Glutamatergic neuron (in vitro differentiated cells): ENCODE measurements around the gene LMO1. TPM values are rescaled to one million over a fixed set of nuclear protein-coding genes. Genes with fewer than 3 reads are reported as not detected.
A peak's percentile ranks its signal among the peaks of the same experiment; 100 is the strongest.

Experiments used
- DNase-seq: peaks from one replicate; pipeline ENCODE4 v3.0.0; 2022
- H3K27ac Mint-ChIP-seq: one replicate; pipeline ENCODE4 v1.8.0; 2020; ENCODE audit warnings: mild to moderate bottlenecking, mixed read lengths, inconsistent platforms; ENCODE audit not compliant: unreplicated experiment
- H3K27me3 Mint-ChIP-seq: one replicate; pipeline ENCODE4 v1.8.0; 2020; ENCODE audit warnings: mild to moderate bottlenecking, moderate library complexity, mixed read lengths, inconsistent platforms; ENCODE audit not compliant: unreplicated experiment
- H3K36me3 Mint-ChIP-seq: one replicate; pipeline ENCODE4 v1.8.0; 2020; ENCODE audit warnings: mild to moderate bottlenecking, mixed read lengths, inconsistent platforms; ENCODE audit not compliant: unreplicated experiment
- H3K4me1 Mint-ChIP-seq: one replicate; pipeline ENCODE4 v1.8.0; 2020; ENCODE audit warnings: mild to moderate bottlenecking, low read depth, mixed read lengths, inconsistent platforms; ENCODE audit not compliant: unreplicated experiment
- H3K4me3 Mint-ChIP-seq: one replicate; pipeline ENCODE4 v1.8.0; 2020; ENCODE audit warnings: mild to moderate bottlenecking, mixed read lengths, inconsistent platforms; ENCODE audit not compliant: unreplicated experiment
- H3K9me3 Mint-ChIP-seq: one replicate; pipeline ENCODE4 v1.8.0; 2020; ENCODE audit warnings: mild to moderate bottlenecking, moderate library complexity, mixed read lengths, inconsistent platforms; ENCODE audit not compliant: unreplicated experiment
- total RNA-seq: library from RNA; stranded (reverse); fragmentation: NEBNext Ultra II Directional; extraction: Animal tissue kit (Norgen Biotek cat#: 25700); gene quantifications from one replicate; pipeline ENCODE4 v1.2.1, GENCODE V29; 2021; ENCODE audit not compliant: unreplicated experiment
- TF ChIP-seq, protein P1 (sequence below): fragments of 200-600 bp; sonication (generic); IDR thresholded peaks from one replicate; pipeline ENCODE4 v1.5.0; 2021; ENCODE audit not compliant: partially characterized antibody, unreplicated experiment

Gene LMO1
- total RNA-seq, 1 donor from 2014 or later, result 5.7 TPM

DNA sequence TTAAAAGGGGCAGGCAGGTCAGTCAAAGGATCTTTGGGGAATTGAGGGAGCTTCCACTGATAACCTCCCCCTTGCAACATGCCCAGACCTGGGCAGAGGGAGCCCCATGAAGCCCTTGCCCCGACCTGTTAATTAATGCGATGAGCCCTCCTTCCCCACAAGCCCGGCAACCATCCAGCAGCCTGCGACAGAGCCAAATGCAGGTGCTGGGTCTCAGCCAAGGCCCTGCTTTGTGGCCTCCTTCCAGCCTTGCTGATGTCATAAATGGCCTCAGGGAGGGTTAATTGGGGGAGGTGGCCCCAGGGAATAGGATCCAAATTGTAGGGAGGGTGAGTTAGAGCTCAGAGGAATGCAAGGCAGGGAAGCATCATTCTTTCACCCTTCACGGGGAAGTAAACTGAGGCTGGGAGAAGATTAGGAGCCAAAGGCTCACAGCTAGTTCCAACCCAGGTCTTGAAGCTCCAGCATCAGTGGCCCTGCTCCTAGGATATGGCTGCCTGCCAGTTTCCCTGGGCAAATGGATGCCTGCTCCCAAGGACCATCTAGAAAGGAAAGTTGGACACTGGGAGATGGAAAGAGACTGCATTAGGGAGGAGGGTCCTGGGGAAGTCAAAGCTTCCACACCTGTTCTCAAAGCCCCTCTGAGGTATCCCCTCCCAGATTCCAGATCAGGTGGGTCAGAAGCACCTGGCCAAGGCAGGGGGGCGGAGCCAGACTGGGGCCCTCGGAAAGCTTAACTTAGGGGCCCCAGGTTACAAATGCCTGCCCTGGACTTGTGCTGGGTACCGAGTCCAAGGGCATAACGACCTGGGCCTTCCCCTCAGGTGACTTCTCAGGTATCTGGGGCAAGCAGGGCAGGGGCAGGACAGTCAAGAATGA is 34.1 kb downstream of the LMO1 start:
- TF ChIP-seq, protein P1, sequence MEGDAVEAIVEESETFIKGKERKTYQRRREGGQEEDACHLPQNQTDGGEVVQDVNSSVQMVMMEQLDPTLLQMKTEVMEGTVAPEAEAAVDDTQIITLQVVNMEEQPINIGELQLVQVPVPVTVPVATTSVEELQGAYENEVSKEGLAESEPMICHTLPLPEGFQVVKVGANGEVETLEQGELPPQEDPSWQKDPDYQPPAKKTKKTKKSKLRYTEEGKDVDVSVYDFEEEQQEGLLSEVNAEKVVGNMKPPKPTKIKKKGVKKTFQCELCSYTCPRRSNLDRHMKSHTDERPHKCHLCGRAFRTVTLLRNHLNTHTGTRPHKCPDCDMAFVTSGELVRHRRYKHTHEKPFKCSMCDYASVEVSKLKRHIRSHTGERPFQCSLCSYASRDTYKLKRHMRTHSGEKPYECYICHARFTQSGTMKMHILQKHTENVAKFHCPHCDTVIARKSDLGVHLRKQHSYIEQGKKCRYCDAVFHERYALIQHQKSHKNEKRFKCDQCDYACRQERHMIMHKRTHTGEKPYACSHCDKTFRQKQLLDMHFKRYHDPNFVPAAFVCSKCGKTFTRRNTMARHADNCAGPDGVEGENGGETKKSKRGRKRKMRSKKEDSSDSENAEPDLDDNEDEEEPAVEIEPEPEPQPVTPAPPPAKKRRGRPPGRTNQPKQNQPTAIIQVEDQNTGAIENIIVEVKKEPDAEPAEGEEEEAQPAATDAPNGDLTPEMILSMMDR, result no peak
- H3K27ac Mint-ChIP-seq, result no peak overlapping the region
- peaks cover 2% of the 10 kb centered on the region for H3K27me3 Mint-ChIP-seq
- H3K4me3 Mint-ChIP-seq, result no peak overlapping the region
- peaks cover 2% of the 10 kb centered on the region for H3K9me3 Mint-ChIP-seq
- H3K4me1 Mint-ChIP-seq, result peaks cover 19% of the 10 kb centered on the region
- H3K36me3 Mint-ChIP-seq, result no peaks in the 10 kb centered on the region
- DNase-seq, result peak; percentile 8

DNA sequence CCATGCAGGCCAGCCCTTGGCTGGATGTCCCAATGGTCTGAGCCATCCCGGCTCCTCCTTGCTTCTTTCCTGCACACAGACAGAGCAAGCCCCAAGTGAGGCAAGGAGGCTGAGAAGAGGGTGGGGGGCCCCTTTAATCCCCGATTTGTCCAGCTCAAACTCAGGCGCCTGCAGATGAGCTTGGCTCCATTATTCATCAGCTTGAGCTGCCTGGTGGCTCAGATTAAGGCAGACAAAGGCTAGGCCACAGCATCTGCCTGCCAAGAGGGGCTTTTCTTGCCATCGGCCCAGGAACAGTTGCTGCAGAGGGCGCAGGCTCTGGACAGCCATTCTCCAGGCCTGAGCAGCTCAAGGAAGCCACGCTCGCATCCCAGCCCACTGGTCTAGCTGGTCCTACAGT is 35.4 kb downstream of the LMO1 start:
- Mint-ChIP-seq H3K9me3 (peaks cover 3% of the 10 kb centered on the region), H3K4me3 (no peak overlapping the region), H3K27me3 (peaks cover 2% of the 10 kb centered on the region), H3K27ac (no peak overlapping the region), H3K36me3 (no peaks in the 10 kb centered on the region), H3K4me1 (peaks cover 24% of the 10 kb centered on the region)
- DNase-seq, result peak; percentile 11
- TF ChIP-seq, protein P1, result no peak

DNA sequence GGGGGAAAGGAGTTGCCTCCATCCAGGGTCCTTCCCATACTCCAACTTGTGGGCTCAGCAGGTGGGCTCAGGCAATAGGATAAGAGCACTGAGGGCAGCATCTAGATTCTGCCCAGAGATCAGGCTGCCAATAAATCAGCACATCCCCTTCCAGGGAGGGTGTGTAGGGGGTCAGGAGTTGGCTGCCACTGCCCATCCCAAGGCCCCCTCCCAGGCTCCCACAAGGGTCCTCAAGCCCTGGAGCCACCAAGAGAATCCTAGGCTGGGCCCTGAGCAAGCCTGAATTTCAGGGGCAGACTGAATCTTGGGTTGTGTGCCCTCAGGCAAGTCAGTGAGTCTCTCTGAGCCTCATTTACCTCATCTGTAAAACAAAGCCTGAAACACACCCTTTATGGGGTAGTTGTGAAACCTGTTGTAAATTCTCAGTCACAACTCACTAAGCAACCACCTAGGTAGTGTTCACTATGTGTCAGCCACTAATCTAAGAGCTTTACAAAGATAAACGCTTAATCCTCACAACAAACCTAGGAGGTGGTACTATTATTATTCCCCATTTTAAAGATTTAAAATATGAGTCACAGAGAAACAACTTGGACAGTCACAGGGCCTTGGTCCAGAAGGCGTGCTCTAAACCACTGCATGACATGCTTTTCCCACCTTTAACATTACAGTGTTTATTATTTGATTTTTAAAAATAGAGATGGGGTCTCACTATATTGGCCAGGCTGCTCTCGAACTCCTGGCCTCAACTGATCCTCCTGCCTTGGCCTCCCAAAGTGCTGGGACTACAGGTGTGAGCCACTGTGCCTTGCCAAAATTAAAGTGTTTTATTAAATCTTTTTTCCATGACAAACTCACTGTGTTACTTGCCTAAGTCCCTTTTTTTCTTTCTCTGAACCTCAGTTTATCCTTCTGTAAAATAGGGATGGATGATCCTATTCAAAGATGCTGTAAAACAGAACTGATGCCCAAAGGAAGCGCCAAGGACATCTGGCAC is 36.2 kb downstream of the LMO1 start:
- TF ChIP-seq, protein P1, result no peak
- H3K4me3 Mint-ChIP-seq, result no peak overlapping the region
- no peaks in the 10 kb centered on the region for H3K36me3 Mint-ChIP-seq
- H3K27ac Mint-ChIP-seq, result no peak overlapping the region
- peaks cover 4% of the 10 kb centered on the region for H3K9me3 Mint-ChIP-seq
- no peak for DNase-seq
- H3K27me3 Mint-ChIP-seq, result peaks cover 2% of the 10 kb centered on the region
- H3K4me1 Mint-ChIP-seq, result peaks cover 20% of the 10 kb centered on the region

DNA sequence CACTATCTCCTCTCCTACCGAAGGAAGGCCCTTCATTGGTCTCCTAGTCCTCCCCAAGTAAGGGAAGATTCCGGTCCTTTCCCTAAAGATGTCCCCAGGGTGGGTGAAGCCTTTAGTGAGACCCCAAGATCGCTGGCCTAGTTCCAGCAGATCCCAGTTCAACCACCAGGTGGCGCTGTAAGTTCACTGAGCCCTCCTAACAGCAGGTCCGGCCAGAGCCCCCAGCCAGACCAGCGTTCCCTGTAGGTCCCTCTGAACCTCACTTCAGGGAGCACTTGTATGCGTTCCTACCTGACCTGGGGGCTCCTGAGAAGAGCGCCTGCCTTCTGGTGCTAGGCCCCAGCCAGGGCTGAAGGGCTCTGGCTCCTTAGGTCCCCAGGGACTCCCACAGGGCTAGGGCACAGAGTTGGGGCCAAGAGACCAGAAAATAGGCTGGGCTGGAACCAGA is 38.1 kb downstream of the LMO1 start:
- Mint-ChIP-seq H3K27me3 (peaks cover 2% of the 10 kb centered on the region), H3K4me1 (peaks cover 14% of the 10 kb centered on the region), H3K4me3 (no peak overlapping the region), H3K9me3 (peaks cover 4% of the 10 kb centered on the region), H3K36me3 (no peaks in the 10 kb centered on the region), H3K27ac (no peak overlapping the region)
- TF ChIP-seq, protein P1, result peak; percentile 99
- peak; percentile 93 for DNase-seq
